Stimulated activated CD4-positive, alpha-beta T cell treated with anti-CD3 and anti-CD28 coated beads, Interleukin-12 subunit alpha, Interleukin-12 subunit beta, amount 100 ng/mL, for 48 hours (primary cell): Measurements from ENCODE around the gene GGACT.
"Not testable (repeated sequence)": the region's sequence is repeated elsewhere in the genome, so short reads cannot be mapped to it uniquely, and the experiment has no call there.

ENCODE experiments used
- DNase-seq, 3 donors: peaks; one replicate each; pipeline ENCODE4 v3.0.0-alpha.2; 2020; ENCODE audit warnings: low read depth in 2 of 3, low spot score in 1 of 3

GGACT gene

DNA sequence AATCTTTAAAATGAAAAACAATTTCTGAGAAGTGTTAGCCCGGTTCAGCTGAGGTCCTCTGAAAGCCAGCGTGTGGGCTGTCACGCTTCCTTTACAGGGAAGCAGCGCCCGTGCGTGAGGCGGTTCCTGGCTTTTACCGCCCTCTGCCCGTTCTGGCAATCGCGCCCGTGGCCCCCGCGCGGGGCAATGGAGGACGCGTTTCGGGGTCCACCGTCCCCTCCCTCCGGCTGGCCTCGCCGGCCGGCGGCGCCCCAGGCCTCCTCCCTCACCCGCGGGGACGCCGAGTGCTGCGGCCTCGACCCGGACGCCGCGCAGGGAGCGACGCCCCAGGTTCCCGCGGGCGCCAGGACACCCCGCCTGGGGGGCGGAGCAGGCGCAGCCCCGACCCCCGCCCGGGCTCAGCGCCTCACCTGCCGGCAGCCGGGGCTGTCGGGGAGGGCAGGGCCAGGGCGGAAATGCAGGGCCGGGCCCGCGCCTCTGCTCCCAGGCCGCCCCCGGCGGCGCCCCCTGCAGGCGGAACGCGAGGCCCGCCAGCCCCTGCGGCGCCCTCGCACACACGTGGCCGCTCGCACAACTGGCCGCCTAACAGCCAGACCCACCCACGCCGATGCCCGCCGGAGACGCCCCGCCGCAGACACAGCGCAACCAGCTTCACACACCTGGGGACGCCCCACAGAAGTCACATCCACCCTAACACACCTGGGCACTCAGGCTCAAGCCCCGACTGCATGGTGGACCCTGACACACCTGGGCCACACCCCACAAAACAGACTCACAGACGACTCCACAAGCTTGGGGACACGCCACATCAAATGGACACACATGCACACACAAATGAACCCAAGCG, at the start of gene GGACT:
Gene GGACT, minus strand, starts transcription at position 459 of the 847 bp plus-strand sequence. CDS start 56,198 bp downstream, outside the sequence.
- peak; percentile 66 to 81 (median 75) for DNase-seq

- DNase-seq = no peak
Observed at GRCh38 chr13:100637796-100638195, 49.2 kb upstream of the GGACT start.

DNA sequence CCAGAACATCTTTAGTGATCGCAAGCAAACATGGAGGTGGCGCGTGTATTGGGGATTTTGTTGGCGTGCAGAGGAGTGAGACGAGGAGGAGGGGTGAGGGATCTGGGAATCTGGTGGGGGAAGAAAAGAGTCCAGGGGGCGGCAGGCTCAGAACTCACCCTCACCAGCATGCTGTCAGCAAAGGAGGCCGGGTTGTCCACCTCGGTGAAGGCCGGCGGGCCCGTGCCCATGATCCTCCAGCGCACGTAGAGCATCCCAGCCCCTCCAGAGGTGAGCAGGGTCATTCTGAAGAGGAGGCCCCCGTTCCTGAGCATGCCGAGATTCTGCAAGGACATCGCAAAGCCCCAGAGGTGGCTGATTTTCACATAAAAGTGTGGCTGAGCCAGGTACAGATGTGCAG, 48.8 kb upstream of the GGACT start:
- DNase-seq = no peak

GRCh38 chr13:100636441-100636840, 47.9 kb upstream of the GGACT start:
- no peak for DNase-seq

DNA sequence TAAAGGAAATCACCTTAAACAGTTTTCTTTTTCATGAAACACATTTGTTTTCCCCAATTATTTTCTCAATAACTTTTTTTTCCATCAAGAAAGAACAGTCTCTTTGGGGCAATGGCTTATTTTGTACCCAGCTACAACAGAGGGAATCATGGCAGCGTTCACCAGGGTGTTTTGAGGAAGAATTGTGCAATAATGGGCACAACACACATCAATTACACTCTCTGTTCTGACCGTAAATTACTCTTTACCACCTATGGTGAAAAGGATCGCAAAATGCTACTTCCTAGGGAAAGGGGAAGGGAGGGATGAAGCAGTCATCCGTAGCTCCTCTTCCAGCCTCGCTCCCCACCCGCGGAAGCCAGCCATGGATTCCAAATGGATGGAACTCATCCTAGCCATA, 47.4 kb upstream of the GGACT start:
- DNase-seq = no peak

- DNase-seq = no peak
Observed at GRCh38 chr13:100634696-100635095, 46.1 kb upstream of the GGACT start.

GRCh38 chr13:100633461-100633860, 44.9 kb upstream of the GGACT start:
- no peak for DNase-seq

GRCh38 chr13:100630555-100630954, 42.0 kb upstream of the GGACT start:
- DNase-seq = no peak

DNA sequence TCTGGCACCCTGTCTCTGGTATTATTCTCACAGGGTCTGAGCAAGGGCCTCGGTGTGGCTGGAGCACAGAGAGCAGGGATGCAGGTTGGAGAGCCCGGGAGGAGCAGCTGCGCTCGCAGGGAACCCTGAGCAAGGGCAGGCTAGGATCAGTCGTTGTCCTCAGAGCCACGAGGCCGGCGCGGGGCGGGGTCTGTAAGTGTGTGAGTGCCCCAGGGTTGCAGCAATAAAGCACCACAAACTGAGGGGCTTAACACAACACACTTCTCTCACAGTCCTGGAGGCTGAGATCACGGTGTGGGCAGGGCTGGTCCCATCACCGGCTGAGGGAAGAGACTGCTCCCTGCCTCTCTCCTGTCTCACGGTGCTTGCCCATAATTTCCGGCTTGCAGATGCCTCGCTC, 38.5 kb upstream of the GGACT start:
- DNase-seq = no peak

DNA sequence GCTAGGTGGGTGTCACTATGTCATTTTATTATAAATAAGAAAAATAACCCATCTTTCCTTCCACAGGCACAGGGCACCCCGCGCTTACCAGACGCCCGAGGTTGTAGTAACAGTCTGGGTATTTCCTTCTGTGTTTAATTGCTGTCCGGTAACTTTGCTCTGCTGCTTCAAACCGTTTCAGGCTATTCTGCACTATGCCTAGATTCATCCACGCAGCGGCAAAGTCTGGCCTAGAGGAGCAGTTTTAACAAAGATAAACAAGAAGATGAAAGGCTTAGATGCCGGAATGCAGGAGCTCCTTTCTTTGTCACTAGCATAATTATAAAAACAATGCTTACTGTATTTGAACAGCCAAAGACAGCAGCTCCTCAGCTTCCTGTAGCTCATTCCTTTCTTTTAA, 36.9 kb upstream of the GGACT start:
- no peak for DNase-seq

DNA sequence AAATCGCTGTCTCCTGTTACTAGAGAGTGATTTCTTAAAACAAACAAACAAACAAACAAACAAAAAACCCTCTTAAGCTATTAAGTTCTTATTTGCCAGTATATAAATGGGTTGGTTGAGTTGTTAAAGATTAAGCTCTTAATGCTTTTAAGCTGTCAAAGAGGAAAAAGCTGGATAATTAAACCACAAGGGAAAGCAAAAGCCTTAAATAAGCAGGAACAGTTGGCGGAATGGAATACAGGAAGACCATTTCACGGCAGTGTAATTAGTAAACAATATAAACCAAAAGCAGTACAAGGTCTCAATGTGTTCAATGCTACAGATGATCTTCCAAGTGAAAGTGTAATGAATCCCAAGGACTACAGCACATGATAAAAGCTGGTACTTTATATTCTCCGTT, 32.2 kb upstream of the GGACT start:
- DNase-seq = no peak

DNA sequence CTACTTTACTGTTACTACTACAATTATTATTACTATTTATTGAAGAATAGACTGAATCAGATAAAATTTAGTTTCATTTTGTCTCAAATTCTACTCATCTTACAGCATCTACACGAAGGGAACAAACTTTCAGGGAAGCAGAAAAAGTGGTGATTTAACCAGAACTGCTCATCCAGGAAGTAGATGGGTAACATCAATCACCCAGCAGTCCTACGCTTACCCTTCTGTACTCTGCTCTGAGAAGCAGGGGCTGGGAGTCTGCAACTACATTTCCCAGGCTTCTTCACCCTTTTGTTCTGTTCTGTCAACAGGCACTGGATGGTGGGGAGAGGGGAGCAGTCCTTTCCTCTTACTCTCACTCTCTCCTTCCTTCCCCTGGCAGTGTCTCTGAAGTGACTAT, 31.4 kb upstream of the GGACT start:
- DNase-seq = no peak

DNA sequence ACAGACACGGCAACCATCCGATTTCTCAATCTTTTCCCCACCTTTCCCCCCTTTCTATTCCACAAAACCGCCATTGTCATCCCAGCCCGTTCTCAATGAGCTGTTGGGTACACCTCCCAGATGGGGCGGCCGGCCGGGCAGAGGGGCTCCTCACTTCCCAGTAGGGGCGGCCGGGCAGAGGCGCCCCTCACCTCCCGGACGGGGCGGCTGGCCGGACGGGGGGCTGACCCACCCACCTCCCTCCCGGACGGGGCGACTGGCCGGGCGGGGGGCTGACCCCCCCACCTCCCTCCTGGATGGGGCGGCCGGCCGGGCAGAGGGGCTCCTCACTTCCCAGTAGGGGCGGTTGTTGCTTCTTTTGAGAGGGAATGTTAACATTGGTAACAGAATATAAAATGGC, 30.3 kb upstream of the GGACT start:
- not testable (repeated sequence) for DNase-seq

DNA sequence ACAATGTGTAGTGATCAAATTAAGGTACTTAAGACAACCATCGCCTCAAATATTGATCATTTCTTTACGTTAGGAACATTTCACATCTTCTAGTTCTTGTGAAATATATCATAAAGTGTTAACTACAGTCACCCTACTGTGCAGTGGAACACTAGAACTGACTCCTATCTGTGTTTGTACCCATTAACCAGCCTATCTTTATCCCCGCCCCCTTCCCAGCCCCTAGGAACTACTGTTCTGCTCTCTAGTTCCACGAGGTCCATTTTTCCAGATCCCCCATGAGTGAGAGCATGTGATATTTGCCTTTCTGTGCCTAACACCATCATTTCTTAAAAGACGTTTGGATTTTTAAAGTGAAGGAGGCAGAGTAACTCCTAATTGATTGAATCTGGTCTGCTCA, 24.4 kb upstream of the GGACT start:
- DNase-seq = no peak

GRCh38 chr13:100611678-100612492, 23.3 kb upstream of the GGACT start:
- DNase-seq = no peak

- no peak for DNase-seq
Observed at GRCh38 chr13:100610391-100611347, 22.1 kb upstream of the GGACT start.

GRCh38 chr13:100608906-100609305, 20.3 kb upstream of the GGACT start:
- DNase-seq = no peak

DNA sequence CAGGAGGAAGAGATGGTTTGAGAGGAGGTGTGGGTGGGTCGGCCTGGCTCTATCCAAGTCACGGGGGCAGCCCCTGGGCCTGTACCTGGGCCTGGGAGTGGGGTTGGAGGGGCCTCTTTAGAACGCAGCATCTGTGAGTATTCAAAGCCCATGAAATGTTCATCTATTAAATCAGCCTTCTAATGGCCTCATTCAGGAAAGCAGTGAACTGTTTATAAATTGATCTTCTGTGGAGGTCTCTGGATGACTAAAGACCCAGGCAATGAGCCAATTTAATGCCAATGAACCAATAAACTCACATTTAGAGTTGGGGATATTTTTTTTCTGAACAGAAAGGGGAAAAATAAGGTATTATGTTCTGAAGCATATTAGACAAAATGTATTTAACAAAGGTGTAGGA, 19.9 kb upstream of the GGACT start:
- no peak for DNase-seq

- DNase-seq = no peak
Observed at GRCh38 chr13:100604918-100605710, 16.5 kb upstream of the GGACT start.

- no peak for DNase-seq
Observed at GRCh38 chr13:100602493-100603111, 14.0 kb upstream of the GGACT start.
